HG02973 (cell line): ENCODE data around the gene FOXO6.

Source experiments
- ATAC-seq: cut with Tn5 transposase; IDR thresholded peaks from one replicate; pipeline ENCODE4 v1.9.1; 2021; ENCODE audit warnings: moderate library complexity; ENCODE audit not compliant: unreplicated experiment

The FOXO6 gene

DNA sequence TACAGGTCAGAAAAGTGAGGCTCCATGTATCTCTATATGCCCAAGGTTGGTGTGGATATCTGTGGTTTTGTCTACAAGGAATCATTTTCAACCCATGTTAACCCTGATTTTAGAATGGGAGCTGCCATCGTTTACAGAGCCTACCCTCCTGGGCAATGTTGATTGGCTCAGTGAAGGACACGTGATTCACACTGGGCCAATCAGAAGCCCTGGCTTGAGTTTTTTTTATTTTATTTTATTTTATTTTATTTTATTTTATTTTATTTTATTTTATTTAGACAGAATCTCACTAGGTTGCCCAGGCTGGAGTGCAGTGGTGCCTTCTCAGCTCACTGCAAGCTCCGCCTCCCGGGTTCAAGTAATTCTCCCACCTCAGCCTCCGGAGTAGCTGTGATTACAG, 35.8 kb downstream of the FOXO6 start:
- no peak for ATAC-seq

DNA sequence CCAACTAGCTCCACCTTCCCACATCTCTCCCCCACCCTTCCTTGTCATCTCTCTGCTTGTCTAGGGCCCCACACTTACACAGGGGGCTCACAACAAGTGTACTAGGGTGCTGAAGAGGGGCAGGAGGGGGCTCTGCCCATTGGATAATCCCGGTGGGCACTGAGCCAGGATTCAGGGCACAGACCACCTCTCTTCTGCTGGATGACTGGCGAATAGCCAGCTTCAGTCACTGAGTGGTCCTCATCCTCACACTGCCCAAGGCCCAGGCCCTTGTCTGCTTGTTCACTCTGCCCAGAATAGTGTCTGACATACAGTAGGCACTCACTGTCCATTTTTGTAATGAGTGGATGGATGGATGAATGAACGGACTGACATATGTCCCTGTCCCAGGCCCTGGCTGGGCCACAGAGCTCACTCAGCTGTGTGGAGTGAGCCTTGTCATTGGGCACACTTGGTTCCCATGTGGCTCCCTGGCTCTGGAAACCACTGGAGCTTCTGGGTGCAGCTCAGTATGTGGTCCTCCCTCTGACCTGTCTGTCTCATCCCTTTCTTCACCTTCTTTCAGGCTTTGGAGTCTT, 36.6 kb downstream of the FOXO6 start:
- no peak for ATAC-seq

DNA sequence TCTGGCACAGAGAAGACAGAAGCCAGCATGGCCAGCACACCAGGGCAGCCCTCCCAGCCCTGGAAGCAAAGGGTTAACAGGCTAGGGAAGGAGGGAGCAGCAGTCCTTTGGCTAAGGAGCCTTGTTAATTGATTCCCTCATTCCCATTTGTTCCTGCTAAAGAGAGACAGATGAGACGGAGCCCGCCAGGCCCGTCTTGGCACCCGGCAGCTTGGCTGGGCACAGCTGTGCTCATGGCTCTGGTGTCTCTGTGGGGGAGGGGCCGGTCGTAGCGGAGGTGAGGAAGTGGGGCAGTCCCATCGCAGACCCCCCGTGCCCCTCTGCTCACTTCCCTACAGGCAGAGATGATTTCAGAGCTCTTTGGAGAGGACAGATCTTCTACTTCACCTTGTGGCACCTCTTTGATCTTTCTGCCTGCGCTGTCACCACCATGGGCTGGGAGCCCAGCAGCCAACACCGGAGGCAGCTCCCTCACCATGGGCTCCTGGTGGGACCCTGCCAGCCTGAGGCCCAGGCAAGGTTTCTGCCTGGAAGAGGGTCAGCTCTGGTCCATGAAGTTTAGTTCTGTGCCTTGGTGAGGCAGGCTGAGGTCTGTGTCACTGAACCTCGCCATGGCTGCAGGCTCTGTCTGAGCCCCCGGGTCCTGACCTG, 38.0 kb downstream of the FOXO6 start:
- ATAC-seq: no peak

DNA sequence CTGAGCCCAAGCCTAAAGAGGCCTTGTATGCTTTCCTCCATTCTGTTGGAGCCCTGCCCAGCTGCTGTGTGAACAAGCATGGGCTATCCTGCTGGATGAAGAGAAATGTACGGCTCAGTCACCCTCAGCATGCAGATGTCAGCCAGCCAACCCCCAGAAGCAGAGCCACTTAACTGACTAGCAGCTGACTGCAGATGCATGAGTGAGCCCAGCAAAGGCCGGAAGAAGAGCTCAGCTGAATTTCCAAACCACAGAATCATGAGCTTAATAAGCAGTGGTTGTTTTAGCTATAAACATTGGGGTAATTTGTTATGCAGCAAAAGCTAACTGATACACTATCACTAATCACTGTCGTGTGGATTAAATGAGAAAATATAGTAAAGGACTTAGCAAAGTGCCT, 39.0 kb downstream of the FOXO6 start:
- ATAC-seq: no peak

DNA sequence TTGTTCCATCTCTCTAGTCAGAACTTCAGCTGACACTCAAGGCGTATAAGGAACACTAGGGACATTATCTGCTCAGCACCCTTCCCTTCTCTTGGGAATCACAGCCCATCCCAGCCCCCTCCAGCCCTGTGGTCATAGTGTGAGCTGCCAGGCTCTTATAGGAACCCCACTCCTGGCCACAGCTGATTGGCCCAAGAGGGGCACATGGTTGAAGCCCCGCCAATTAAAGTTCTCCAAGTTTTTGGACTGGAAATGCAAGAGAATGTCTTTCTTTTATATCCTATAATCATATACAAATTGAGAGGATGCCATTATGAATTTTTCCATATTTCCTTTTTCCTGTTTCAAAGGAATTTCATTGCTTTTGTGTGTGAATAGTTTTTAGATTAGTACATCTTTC, 40.7 kb downstream of the FOXO6 start:
- ATAC-seq: no peak

DNA sequence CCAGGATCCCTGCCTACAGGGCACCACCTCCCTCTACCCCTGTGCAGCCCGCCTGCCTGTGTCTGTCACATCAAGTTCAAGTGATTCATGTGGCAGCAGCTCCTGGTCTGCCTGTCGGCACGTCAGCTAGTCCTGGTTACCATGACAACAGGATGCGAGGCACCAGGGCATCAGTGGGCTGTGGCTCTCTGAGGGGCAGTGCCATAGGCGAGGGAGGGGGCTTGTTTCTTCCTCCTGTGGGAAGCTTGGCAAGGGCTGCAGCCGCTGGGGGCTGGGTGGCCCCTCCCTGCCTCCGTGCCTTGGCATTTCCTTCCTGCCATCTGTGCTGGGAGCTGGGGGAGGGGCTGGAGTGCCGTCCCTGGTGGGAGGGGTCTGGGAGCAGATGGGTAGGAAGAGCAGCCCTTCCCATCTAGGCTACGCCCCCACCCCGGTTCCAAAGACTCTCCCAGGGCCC, 43.1 kb downstream of the FOXO6 start:
- no peak for ATAC-seq

DNA sequence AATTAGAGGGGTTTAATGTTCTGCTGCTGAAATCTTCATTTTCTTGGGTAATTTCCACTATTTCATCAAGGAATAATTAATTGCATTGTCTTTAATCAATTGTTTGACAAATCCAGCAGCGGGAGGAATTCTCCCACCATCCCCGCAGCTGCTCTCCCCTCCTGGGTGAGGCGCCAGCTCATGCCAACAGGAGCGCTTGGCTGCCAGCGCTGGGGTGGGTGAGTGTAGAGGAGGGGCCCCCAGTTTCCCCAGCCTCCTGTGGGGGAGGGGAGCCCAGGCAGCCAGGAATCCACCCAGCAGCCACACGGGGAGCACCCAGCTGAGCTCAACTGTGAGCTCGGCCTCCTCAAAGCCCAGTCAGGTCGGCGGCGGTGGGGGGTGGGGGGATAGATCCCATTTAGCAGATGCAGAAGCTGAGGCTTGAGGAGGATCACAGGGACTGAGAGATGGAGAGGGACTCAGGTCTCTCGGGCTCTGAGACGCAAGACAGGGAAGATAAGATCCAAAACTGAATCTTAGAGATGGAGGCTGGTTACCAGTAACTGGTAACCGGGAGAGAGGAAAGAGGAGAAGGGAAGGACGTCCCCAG, 46.5 kb downstream of the FOXO6 start:
- ATAC-seq: no peak

DNA sequence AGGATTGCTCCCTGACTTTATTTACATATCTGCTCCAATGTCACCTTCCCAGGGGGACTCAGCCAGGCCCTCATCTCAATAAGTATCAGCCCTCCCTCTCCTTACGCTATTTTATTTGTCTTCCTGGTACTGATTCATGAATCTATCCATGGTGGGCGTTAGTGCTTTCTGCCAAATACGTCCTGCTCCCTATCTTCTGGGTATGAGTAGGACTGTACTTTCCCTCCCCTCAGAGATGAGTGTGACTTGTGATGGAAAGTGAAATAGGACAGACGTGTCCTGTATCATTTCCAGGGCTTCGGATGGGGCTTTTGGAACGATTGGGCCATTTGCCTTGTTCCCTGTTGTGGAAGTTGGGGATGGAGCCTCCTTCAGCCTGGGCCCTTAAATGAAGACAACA, 47.5 kb downstream of the FOXO6 start:
- no peak for ATAC-seq

DNA sequence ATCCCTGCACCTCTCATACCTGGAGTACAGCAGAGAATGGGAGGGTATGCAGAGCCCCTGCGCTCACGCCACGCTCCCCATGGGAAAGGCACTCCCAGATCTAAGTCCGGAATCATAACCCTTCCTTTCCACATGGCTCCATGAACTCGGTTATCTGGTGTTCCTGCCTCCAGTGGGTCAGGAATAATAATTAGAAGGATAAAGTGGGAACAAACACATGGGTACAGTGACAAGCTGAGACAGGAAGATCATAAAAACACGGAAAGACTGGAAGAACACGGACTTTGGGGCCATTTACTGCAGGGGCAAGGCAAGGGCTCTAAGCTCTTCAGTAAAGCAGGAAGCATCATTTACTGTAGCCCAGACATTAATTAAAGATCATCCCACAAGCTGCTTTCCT, 48.6 kb downstream of the FOXO6 start:
- ATAC-seq: no peak

DNA sequence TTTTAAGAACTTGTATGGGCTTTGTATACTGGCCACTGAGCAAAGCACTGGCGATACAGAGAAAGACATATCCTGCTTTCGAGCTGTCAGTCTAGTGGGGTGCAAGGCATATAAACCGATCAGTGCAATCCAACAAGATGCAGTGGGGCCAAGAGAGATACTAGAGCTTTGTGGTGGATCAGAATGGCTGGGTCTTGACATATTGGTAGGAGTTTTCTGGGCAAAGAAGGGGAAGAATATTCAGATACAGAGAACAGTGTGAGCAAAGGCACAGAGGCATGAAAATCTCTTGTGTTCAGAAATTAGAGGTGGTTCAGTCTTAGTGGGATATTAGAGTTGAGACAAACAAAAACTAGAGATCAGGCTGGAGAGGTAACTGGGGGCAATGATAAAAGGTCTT, 49.2 kb downstream of the FOXO6 start:
- no peak for ATAC-seq

DNA sequence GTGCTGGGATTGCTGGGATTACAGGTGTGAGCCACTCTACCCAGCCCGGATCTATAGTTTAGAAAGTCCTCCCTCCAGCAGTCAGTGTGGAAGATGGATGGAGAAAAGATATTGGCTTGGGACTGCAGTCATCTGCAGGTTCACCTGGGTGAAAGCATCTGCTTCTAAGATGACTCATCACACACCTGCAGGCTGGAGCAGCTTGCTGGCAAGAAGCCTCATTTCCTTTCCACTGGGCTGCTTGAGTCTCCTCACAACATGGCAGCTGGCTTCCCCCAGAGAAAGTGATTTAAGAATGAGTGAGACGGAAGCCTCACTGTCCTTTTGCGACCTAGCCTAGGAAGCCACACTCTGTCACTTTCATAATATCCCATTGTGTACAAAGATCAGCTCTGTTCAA, 50.0 kb downstream of the FOXO6 start:
- ATAC-seq: no peak

DNA sequence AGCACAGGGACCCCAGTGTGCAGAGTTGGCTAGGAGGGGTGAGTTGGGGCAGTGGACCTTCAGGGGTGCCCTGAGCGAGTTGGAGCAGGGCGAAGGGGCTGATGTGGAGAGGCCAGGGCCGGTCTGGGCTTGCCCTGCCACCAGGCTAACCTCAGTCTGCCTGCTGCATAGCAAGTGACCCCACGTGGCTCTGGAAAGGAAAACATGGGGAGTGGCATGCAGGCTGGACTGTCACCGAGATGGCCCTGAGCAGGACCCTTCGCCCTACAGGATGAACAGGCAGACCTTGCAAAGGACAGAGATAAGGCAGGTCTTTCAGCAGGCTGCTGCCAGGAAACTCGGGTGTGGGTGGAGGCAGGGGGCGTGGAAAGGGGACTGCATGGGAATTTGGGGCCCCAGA, 51.5 kb downstream of the FOXO6 start:
- ATAC-seq: no peak

DNA sequence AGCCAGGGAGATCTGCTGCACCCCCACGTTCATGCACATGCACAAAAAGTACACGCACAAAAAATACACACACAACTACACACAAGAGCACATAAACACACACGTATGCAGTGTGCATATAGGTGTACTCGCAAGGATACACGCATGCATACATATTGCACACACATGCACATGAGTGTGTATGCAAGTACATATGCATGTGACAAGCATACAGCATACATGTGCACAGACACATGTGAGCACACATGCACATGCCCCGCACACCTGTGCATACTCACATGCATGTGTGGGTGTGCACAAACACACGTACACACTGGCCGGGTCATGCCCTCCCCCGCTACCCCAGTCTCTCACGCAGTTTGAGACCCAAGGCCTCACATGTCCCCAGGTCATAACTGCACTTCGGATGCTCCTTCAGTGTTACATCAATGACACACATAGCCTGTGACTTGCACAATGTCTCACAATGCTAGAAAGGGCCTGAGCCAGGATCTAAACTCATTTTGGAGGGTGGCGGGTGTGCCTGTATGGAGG, 52.6 kb downstream of the FOXO6 start:
- ATAC-seq: no peak

DNA sequence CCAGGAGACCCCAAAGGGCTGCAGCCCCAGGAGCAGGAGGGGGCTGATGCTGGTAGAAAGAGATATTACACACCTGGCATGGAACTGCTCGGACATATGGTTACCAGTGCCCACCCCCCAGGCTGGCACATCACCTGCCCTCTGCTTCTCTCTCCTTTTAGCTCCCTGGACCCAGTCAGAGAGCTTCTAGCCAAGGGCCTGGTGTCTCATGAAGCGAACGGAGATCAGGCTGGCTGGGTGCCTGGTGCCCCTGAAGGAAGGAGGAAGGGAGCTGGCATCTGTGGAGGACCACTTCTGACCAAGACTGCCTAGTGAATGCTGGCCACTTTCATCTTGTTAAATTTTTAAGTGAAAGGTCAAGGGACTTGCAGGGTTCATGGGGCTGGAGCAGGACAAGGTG, 53.1 kb downstream of the FOXO6 start:
- no peak for ATAC-seq

DNA sequence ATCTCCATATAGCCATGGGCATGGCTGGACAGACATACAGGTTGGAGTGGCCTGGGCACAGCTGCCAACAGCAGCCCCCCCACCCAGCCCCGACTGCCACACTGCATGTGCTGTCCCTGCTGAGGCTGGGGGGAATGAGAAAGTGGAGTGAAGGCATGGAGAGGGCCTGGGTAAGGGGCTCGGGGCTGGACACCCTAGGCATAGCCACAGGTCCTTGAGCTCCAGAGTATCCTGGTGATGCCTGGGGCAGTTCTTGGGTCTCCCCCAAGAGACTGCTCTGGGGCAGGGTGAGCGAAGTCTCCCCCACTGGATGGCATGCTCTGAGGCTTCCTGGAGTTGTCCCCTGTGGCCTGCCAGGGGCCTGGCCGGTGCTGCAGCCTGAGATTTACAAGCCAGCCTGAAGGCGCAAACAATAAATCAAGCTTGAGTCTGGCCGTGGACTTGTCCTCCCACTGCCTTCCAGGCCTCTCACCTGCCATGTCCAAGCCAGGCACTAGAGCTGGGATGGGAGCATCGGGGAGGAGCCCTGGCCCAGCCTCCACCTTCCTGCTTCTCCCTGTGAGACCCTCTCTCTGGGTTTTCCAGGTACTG, 53.6 kb downstream of the FOXO6 start:
- no peak for ATAC-seq

DNA sequence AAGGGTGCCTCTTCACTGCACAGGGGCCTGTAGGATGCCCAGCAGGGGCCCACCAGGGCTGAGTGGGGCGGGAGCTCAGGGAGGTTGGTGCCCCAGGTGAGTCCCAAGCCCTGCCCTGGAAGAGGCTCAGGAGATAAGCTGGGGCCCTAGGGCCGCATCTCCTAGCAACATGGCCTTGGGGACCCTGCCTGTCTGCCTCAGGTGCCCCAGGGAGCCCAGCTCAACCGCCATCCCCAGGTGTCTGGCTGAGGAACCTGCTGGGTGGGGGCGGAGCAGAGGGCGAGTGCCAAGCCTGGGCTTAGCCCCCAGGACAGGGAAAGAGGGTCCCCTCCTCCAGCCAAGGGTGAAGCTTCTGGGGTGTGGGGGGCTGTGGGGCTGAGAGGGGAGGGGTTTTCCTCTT, 54.8 kb downstream of the FOXO6 start:
- ATAC-seq: no peak

DNA sequence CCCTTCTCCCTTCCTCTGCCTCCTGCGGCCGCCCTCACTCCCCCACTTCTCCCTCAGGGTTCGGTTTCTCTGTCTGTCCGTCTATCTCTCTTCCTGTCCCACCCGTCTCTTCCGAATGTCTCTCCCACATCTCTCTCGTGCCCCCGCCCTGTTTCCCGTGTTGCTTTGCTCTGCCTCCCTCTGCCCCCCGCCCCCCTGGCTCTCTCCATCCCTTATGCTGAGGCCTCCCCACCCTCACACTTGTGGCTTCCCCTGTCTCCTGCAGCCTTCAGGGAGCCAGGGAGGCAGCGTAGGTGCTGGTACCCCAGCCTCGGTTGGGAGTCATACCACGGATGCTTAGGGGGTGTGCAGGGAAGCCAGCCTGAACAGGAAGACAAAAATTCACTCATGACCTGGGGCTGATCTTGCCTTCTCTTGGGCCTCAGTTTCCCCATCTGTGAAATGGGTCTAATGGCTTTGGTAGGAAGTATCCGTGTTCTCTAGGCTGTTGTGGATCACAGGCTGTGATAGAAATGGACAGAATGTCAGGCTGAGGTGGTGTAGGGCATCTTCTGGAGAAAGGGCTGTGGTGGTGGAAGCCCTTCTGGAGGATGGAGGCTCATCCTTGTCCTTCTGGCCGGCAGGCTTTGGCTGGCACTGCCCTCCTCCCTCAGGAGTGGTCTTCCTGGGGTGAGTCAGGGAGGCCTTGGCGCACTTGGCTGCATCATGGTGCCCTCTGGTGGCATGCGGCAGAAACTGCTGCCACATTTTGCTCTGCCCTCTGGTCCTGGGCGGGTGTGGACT, 55.5 kb downstream of the FOXO6 start:
- no peak for ATAC-seq

DNA sequence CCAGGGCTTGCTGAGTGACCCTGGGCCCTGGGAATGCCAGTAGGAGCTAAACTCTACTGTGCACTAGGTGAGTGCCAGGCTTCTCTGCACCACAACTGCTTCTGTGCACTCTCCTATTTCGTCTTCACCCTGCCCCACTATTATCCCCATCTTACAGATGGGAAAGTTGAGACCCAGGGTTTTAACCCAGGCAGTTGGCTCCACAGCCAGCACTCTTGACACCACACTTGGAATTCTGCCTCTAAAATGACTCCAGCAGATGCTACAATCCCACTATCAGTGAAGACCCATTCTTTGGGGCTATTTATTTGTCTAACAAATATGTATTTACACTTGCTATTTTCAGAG, 56.1 kb downstream of the FOXO6 start:
- no peak for ATAC-seq

DNA sequence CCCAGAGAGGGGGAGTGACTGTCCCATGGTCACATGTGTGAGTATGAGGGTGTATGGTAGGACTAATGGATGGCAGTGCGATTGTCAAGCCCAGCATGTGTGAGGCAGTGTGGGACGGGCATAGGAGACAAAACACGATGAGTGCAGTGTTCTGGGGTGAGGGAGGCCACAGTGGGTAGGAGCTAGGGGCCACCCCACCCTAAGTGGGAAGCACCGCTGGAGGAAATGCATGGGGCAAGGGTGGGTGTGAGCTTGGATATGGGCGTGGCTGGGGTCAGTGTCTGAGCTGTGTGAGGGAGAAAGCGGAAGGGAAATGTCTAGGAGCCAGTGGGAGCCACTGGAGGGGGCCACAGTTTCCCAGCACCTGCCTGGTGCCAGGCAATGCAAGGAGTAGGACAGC, 56.5 kb downstream of the FOXO6 start:
- no peak for ATAC-seq

DNA sequence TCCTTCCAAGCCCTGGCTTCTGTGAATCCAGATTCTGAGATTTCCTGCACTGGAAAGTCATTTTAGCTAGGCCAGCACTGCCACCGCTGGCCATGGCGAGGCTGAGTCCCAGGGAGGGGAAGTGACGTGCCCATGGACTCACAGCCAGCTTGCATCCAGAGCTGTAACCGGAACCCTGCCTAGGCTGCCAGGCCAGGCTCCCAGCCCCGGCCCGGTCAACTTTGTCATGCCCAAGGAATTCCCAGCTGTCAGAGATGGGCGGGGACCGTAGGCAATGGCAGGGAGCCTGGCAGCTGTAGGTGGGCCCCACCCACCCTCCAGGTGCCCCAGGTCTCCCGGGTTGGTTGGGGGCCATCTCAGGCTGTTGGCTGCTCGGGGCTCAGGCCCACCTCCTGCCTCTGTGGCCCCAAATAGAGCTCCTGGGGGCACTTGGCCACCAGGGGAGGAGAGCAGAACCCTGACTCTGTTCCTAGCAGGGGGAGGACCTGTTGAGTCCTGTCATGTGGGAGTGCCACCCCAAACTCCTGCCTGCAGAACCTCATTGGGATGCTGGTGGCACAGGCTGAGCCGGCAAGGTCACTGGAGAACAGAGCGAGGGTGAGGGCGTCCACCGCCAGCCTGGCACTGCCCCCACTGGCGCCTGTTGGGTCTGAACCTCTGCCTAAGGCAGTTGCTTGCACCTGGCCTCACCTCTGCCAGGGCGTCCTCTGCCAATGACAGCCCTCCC, 57.8 kb downstream of the FOXO6 start:
- no peak for ATAC-seq
